Astrocyte (in vitro differentiated cells and primary cell): Measurements from ENCODE around the gene ARHGAP26.

Experiments
- CTCF ChIP-seq: IDR thresholded peaks from 2 replicates; pipeline ENCODE4 v1.5.1; 2011; ENCODE audit warnings: low read depth, mild to moderate bottlenecking, inconsistent platforms, low read length, moderate library complexity; ENCODE audit not compliant: insufficient read depth
- EZH2 ChIP-seq: IDR thresholded peaks from 2 replicates; pipeline ENCODE4 v1.6.1; 2012; ENCODE audit warnings: mild to moderate bottlenecking, low read length, inconsistent platforms; ENCODE audit not compliant: insufficient read depth

DNA sequence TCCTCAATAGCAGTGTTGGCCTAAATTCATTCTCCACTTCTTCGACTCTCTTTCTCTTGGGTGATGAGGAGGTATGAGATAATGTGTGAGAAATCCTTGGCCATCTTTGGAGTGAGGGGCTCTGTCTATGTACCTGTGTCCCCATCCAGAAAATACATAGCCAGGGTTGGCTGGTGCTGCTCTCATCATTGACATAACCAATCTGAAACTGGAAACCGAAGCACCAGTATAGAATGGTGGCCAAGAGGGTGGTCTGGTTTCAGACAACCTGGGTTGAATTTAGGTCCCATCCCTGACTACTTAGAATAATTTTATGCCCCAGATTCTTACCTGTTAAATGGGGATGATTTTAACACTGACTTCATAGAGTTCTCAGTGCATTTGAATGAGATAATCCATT, 208.1 kb downstream of the ARHGAP26 start:
- TF ChIP-seq CTCF (no peak), EZH2 (no peak)
